HEK293 (cell line): ENCODE data around the gene LY9.

ENCODE experiments used
- CTCF ChIA-PET: fragments of 350-600 bp; formaldehyde crosslinking; extraction: SDS; loops from one replicate; lab custom pipeline; 2021; ENCODE audit warnings: antibody characterized with exemption; lab: Yijun Ruan, JAX
- POLR2A ChIA-PET: fragments of 300-600 bp; formaldehyde crosslinking; extraction: SDS; loops from one replicate; lab custom pipeline; 2020; ENCODE audit warnings: antibody characterized with exemption, inconsistent platforms; lab: Yijun Ruan, JAX
- H3K27ac ChIP-seq: fragments of 200-500 bp; sonication (Bioruptor generic); 2 replicates; pipeline ENCODE4 v1.5.1; 2014; ENCODE audit warnings: low read depth, low read length, control low read depth, inconsistent platforms; ENCODE audit errors: extremely low read depth
- H3K36me3 ChIP-seq, 2 experiments: fragments of 200-500 bp in 1 of 2; sonication (Bioruptor generic) in 1 of 2; 1 replicate in 1 of 2; 2 replicates in 1 of 2; pipeline ENCODE4 v1.5.1; 2014 to 2017; ENCODE audit warnings: inconsistent platforms in 2 of 2, low read length in 2 of 2; ENCODE audit not compliant: control insufficient read depth in 2 of 2, insufficient read depth in 1 of 2
- H3K4me1 ChIP-seq: fragments of 200-500 bp; sonication (Bioruptor generic); 2 replicates; pipeline ENCODE4 v1.5.1; 2014; ENCODE audit warnings: mild to moderate bottlenecking, low read length, inconsistent platforms; ENCODE audit not compliant: control insufficient read depth, insufficient read depth
- H3K4me3 ChIP-seq: 2 replicates; pipeline ENCODE4 v1.5.1; 2011; ENCODE audit warnings: low read depth, mild to moderate bottlenecking, control low read depth, low read length, moderate library complexity
- H3K9me3 ChIP-seq: fragments of 200-500 bp; sonication (Bioruptor generic); 2 replicates; pipeline ENCODE4 v1.5.1; 2014; ENCODE audit warnings: low read depth, low read length, inconsistent platforms; ENCODE audit not compliant: control insufficient read depth, insufficient read depth
- BCL11A ChIP-seq: fragments of 450-650 bp; formaldehyde crosslinking; IDR thresholded peaks from 2 replicates; pipeline ENCODE4 v1.5.1; 2016; ENCODE audit warnings: low read depth, missing biosample characterization, missing genetic modification characterization
- KLF1 ChIP-seq: fragments of 450-650 bp; formaldehyde crosslinking; IDR thresholded peaks from 2 replicates; pipeline ENCODE4 v1.5.1; 2016; ENCODE audit warnings: missing biosample characterization, missing genetic modification characterization
- PBX3 ChIP-seq: sonication (generic); formaldehyde crosslinking; IDR thresholded peaks from 2 replicates; pipeline ENCODE4 v1.8.1; 2022; ENCODE audit warnings: mild to moderate bottlenecking, moderate library complexity, missing genetic modification reagents
- SCRT1 ChIP-seq: fragments of 450-650 bp; formaldehyde crosslinking; IDR thresholded peaks from 2 replicates; pipeline ENCODE4 v1.5.1; 2016; ENCODE audit warnings: missing biosample characterization, missing genetic modification characterization, borderline replicate concordance
- SP7 ChIP-seq: fragments of 450-650 bp; formaldehyde crosslinking; IDR thresholded peaks from 2 replicates; pipeline ENCODE4 v1.5.1; 2016; ENCODE audit warnings: missing biosample characterization, missing genetic modification characterization
- ZBTB11 ChIP-seq: fragments of 450-650 bp; formaldehyde crosslinking; conservative IDR thresholded peaks from 2 replicates; pipeline ENCODE4 v1.5.1; 2016; ENCODE audit warnings: low read depth, missing biosample characterization, missing genetic modification characterization
- ZBTB17 ChIP-seq: fragments of 450-650 bp; formaldehyde crosslinking; IDR thresholded peaks from 2 replicates; pipeline ENCODE4 v1.5.1; 2016; ENCODE audit warnings: missing biosample characterization, missing genetic modification characterization
- ZIC2 ChIP-seq: fragments of 450-650 bp; formaldehyde crosslinking; IDR thresholded peaks from 2 replicates; pipeline ENCODE4 v1.5.1; 2016; ENCODE audit warnings: missing biosample characterization, missing genetic modification characterization
- ZNF221 ChIP-seq: fragments of 450-650 bp; formaldehyde crosslinking; IDR thresholded peaks from 2 replicates; pipeline ENCODE4 v1.5.1; 2017; ENCODE audit warnings: missing biosample characterization, missing genetic modification characterization, borderline replicate concordance
- ZNF266 ChIP-seq: fragments of 450-650 bp; formaldehyde crosslinking; IDR thresholded peaks from 2 replicates; pipeline ENCODE4 v1.5.1; 2016; ENCODE audit warnings: missing biosample characterization, missing genetic modification characterization, low read depth
- ZNF335 ChIP-seq: fragments of 450-650 bp; formaldehyde crosslinking; conservative IDR thresholded peaks from 2 replicates; pipeline ENCODE4 v1.5.1; 2016; ENCODE audit warnings: missing biosample characterization, missing genetic modification characterization
- ZNF426 ChIP-seq: fragments of 450-650 bp; formaldehyde crosslinking; IDR thresholded peaks from 2 replicates; pipeline ENCODE4 v1.5.1; 2017; ENCODE audit warnings: missing biosample characterization, missing genetic modification characterization, mild to moderate bottlenecking, inconsistent platforms, moderate library complexity
- ZNF449 ChIP-seq: fragments of 450-650 bp; formaldehyde crosslinking; IDR thresholded peaks from 2 replicates; pipeline ENCODE4 v1.5.1; 2017; ENCODE audit warnings: missing biosample characterization, mild to moderate bottlenecking, missing genetic modification characterization, moderate library complexity
- ZNF560 ChIP-seq: fragments of 450-650 bp; formaldehyde crosslinking; IDR thresholded peaks from 2 replicates; pipeline ENCODE4 v1.5.1; 2017; ENCODE audit warnings: missing biosample characterization, missing genetic modification characterization, borderline replicate concordance
- ZNF624 ChIP-seq: fragments of 450-650 bp; formaldehyde crosslinking; IDR thresholded peaks from 2 replicates; pipeline ENCODE4 v1.5.1; 2017; ENCODE audit warnings: missing biosample characterization, missing genetic modification characterization
- ZNF777 ChIP-seq: fragments of 450-650 bp; formaldehyde crosslinking; IDR thresholded peaks from 2 replicates; pipeline ENCODE4 v1.5.1; 2017; ENCODE audit warnings: missing biosample characterization, missing genetic modification characterization, borderline replicate concordance
- ZNF791 ChIP-seq: fragments of 450-650 bp; formaldehyde crosslinking; IDR thresholded peaks from 2 replicates; pipeline ENCODE4 v1.5.1; 2016; ENCODE audit warnings: missing biosample characterization, missing genetic modification characterization
- ZSCAN30 ChIP-seq: fragments of 450-650 bp; IDR thresholded peaks from 2 replicates; pipeline ENCODE4 v1.5.1; 2018; ENCODE audit warnings: missing biosample characterization, mild to moderate bottlenecking, missing genetic modification characterization, moderate library complexity

The LY9 gene

GRCh38 chr1:160877221-160877620, 81.2 kb downstream of the LY9 start:
- POLR2A ChIA-PET = no interaction called here

More at GRCh38 chr1:160877221-160877620, 81.2 kb downstream of the LY9 start:
- CTCF ChIA-PET = interaction anchor here (0.6 to 1.1 kb wide), 7 partner anchors 12 to 145 kb away, joined by 3 to 5 read pairs (median 4); no protein-coding TSS in a partner anchor
- no peaks in the 10 kb centered on the region for H3K9me3 ChIP-seq
- H3K36me3 ChIP-seq = no peaks in the 10 kb centered on the region
- no peak overlapping the region for H3K27ac ChIP-seq
- H3K4me1 ChIP-seq = no peaks in the 10 kb centered on the region
- H3K4me3 ChIP-seq = no peak overlapping the region
- TF ChIP-seq ZNF221 (tag by site-specific recombination) (no peak), ZBTB17 (tag by site-specific recombination) (no peak), ZSCAN30 (tag by site-specific recombination) (no peak), ZNF791 (tag by site-specific recombination) (no peak), KLF1 (no peak), ZIC2 (no peak), SCRT1 (tag by site-specific recombination) (no peak), ZBTB11 (tag by site-specific recombination) (no peak), ZNF335 (tag by site-specific recombination) (no peak), ZNF624 (no peak), ZNF449 (tag by site-specific recombination) (no peak), SP7 (tag by site-specific recombination) (no peak), ZNF777 (tag by site-specific recombination) (no peak), ZNF426 (tag by site-specific recombination) (no peak), ZNF266 (tag by site-specific recombination) (no peak), ZNF560 (tag by site-specific recombination) (no peak), PBX3 (CRISPR knock-in tag) (no peak), BCL11A (tag by site-specific recombination) (no peak)
